ENCODE results near the gene CLK2. TPM values are rescaled to one million over a fixed set of nuclear protein-coding genes. Genes with fewer than 3 reads are reported as not detected.
"Not testable (repeated sequence)": the region's sequence is repeated elsewhere in the genome, so short reads cannot be mapped to it uniquely, and the experiment has no call there.

Gene CLK2
- total and polyA plus RNA-seq, 2 experiments from 2014 or later: 27.2 to 54.6 TPM

DNA sequence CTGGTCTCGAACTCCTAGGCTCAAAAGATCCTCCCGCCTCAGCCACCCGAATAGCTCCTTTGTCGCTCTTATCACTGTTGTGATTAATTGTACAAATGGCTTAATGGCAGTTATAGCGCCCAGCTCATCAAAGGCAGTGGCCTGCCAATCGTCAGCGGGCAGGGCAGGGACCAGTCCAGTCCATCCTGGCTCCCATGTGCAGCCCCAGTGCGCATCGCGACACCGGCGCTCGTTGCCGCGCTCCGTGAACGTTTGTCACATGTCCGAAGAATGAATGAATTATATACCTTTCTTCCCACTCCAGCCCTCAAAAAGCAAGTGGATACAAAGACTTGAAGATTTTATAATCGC is 46.4 kb downstream of the CLK2 start:
- Mint-ChIP-seq H3K27ac (peak overlapping the region; percentile 98), H3K4me1 (peaks cover 32% of the 10 kb centered on the region), H3K4me3 (peak overlapping the region; percentile 83), H3K9me3 (no peaks in the 10 kb centered on the region), H3K36me3 (ENCODE audit: low read depth) (peaks cover 9% of the 10 kb centered on the region; the same call in 1 of the 3 replicates), H3K27me3 (ENCODE audit: insufficient read depth, low read depth, poor library complexity) (peaks cover 26% of the 10 kb centered on the region)
- Histone ChIP-seq H3K27ac (ENCODE audit: low read depth) (peak overlapping the region; percentile 87), H3K27me3 (ENCODE audit: insufficient read depth) (no peaks in the 10 kb centered on the region; the same call in 1 of the 2 replicates), H3K36me3 (ENCODE audit: insufficient read depth) (no peaks in the 10 kb centered on the region; the same call in 1 of the 2 replicates), H3K9me2 (ENCODE audit: insufficient read depth) (no peaks in the 10 kb centered on the region), H3F3A (replicated peaks; ENCODE audit: low read depth) (peaks cover 8% of the 10 kb centered on the region), H3K79me2 (replicated peaks; ENCODE audit: insufficient read depth) (peaks cover 11% of the 10 kb centered on the region), H2AFZ (no peak overlapping the region), H3K4me1 (ENCODE audit: insufficient read depth) (peaks cover 14% of the 10 kb centered on the region), H4K20me1 (replicated peaks; ENCODE audit: insufficient read depth) (peaks cover 6% of the 10 kb centered on the region; the same call in 1 of the 2 replicates), H3K4me2 (peak overlapping the region; percentile 80), H3K4me3 (peak overlapping the region; percentile 75)
- TF ChIP-seq, protein P1, sequence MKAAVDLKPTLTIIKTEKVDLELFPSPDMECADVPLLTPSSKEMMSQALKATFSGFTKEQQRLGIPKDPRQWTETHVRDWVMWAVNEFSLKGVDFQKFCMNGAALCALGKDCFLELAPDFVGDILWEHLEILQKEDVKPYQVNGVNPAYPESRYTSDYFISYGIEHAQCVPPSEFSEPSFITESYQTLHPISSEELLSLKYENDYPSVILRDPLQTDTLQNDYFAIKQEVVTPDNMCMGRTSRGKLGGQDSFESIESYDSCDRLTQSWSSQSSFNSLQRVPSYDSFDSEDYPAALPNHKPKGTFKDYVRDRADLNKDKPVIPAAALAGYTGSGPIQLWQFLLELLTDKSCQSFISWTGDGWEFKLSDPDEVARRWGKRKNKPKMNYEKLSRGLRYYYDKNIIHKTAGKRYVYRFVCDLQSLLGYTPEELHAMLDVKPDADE (IDR thresholded peaks at IDR 0.05): 0 out of 2 replicates have a peak, but pooled peaks have one; percentile 5
- TF ChIP-seq, protein P2, sequence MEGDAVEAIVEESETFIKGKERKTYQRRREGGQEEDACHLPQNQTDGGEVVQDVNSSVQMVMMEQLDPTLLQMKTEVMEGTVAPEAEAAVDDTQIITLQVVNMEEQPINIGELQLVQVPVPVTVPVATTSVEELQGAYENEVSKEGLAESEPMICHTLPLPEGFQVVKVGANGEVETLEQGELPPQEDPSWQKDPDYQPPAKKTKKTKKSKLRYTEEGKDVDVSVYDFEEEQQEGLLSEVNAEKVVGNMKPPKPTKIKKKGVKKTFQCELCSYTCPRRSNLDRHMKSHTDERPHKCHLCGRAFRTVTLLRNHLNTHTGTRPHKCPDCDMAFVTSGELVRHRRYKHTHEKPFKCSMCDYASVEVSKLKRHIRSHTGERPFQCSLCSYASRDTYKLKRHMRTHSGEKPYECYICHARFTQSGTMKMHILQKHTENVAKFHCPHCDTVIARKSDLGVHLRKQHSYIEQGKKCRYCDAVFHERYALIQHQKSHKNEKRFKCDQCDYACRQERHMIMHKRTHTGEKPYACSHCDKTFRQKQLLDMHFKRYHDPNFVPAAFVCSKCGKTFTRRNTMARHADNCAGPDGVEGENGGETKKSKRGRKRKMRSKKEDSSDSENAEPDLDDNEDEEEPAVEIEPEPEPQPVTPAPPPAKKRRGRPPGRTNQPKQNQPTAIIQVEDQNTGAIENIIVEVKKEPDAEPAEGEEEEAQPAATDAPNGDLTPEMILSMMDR (conservative IDR thresholded peaks at IDR 0.05; ENCODE audit: low read depth in 2 of 2): peak in 1 of 2 experiments; percentile 26; a peak in 1 of 4 replicates
- TF ChIP-seq EZH2phosphoT487 (IDR thresholded peaks at IDR 0.05; ENCODE audit: unreplicated experiment): no peak
- peak; percentile 70 for DNase-seq (ENCODE audit: low spot score)
- ATAC-seq: peak; percentile 55

DNA sequence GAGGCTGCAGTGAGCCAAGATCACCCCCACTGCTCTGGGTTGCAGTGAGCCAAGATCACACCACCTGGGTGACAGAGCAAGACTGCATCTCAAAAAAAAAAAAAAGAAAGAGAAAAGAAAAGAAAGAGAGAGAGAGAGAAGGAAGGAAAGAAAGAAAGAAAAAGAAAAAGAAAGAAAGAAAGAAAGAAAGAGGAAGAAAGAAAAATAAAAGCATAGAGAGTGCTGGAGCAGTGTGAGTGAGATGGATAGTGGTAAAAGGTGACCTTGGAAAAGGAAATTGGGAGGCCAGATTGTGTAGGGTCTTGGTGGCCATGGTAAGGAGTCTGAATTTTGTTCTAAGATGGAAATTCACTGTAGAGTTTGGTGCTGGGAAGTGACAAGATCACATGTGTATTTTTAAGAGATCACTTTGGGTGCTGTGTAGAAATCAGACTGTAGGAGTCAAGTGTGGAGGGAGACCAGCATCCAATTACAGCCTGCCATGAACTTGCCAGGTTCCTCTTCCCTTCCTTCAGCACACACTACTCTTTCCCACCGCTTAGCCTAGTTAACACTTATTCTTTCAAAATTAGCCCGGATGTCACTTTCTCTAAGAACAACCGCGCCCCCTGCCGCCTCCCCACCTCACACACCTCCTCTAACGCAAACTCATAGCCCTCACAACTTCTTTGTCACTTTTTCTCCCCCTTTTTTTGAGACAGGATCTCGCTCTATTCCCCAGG is 47.0 kb downstream of the CLK2 start:
- peak overlapping the region; percentile 80 for H3K4me2 ChIP-seq
- TF ChIP-seq, protein P1 (IDR thresholded peaks at IDR 0.05): 0 out of 2 replicates have a peak, but pooled peaks have one; percentile 31
- TF ChIP-seq, protein P2 (conservative IDR thresholded peaks at IDR 0.05; ENCODE audit: low read depth in 2 of 2): peak; percentile 71 to 75
- TF ChIP-seq CREB1 (CRISPR knock-in tag; IDR thresholded peaks at IDR 0.05; ENCODE audit: low read depth): no peak
- Mint-ChIP-seq H3K4me3 (peak overlapping the region; percentile 83), H3K27me3 (ENCODE audit: insufficient read depth, low read depth, poor library complexity) (peaks cover 26% of the 10 kb centered on the region), H3K4me1 (peaks cover 32% of the 10 kb centered on the region), H3K36me3 (ENCODE audit: low read depth) (peaks cover 9% of the 10 kb centered on the region; the same call in 1 of the 3 replicates), H3K27ac (peak overlapping the region; percentile 98), H3K9me3 (no peaks in the 10 kb centered on the region)
- H3K27ac ChIP-seq (ENCODE audit: low read depth): peak overlapping the region; percentile 87
- H3K9me2 ChIP-seq (ENCODE audit: insufficient read depth): no peaks in the 10 kb centered on the region
- peaks cover 14% of the 10 kb centered on the region for H3K4me1 ChIP-seq (ENCODE audit: insufficient read depth)
- H4K20me1 ChIP-seq (replicated peaks; ENCODE audit: insufficient read depth): peaks cover 6% of the 10 kb centered on the region; the same call in 1 of the 2 replicates
- DNase-seq (ENCODE audit: low spot score) (peak; percentile 96), ATAC-seq (peak; percentile 72)
- peaks cover 11% of the 10 kb centered on the region for H3K79me2 ChIP-seq (replicated peaks; ENCODE audit: insufficient read depth)
- H2AFZ ChIP-seq: no peak overlapping the region
- H3K36me3 ChIP-seq (ENCODE audit: insufficient read depth): no peaks in the 10 kb centered on the region; the same call in 1 of the 2 replicates
- H3K4me3 ChIP-seq: peak overlapping the region; percentile 75
- no peaks in the 10 kb centered on the region; the same call in 1 of the 2 replicates for H3K27me3 ChIP-seq (ENCODE audit: insufficient read depth)
- H3F3A ChIP-seq (replicated peaks; ENCODE audit: low read depth): peaks cover 8% of the 10 kb centered on the region

DNA sequence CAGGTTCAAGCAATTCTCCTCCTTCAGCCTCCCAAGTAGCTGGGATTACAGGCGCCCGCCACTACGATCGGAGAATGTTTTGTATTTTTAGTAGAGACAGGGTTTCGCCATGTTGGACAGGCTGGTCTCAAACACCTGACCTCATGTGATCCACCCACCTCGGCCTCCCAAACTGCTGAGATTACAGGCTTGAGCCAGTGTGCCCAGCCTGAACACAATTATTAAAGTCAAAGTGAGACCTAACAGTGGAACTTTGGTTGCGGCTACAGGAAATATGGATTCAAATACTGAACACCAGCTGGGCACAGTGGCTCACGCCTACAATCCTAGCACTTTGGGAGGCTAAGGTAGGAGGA is 47.9 kb downstream of the CLK2 start:
- Histone ChIP-seq H3K4me3 (peak overlapping the region; percentile 75; the same call in 1 of the 2 replicates), H3K4me1 (ENCODE audit: insufficient read depth) (peaks cover 14% of the 10 kb centered on the region), H3K79me2 (replicated peaks; ENCODE audit: insufficient read depth) (peaks cover 11% of the 10 kb centered on the region), H3K4me2 (peak overlapping the region; percentile 80)
- ATAC-seq; H3F3A ChIP-seq (replicated peaks; ENCODE audit: low read depth); H3K36me3 ChIP-seq (ENCODE audit: insufficient read depth); H3K27ac ChIP-seq (ENCODE audit: low read depth); H3K36me3 Mint-ChIP-seq (ENCODE audit: low read depth); H3K9me2 ChIP-seq (ENCODE audit: insufficient read depth); H3K27ac Mint-ChIP-seq; H4K20me1 ChIP-seq (replicated peaks; ENCODE audit: insufficient read depth); DNase-seq (ENCODE audit: low spot score); H3K9me3 Mint-ChIP-seq; H2AFZ ChIP-seq; H3K27me3 ChIP-seq (ENCODE audit: insufficient read depth): not testable (repeated sequence)
- H3K4me3 Mint-ChIP-seq: peak overlapping the region; percentile 83
- peaks cover 26% of the 10 kb centered on the region for H3K27me3 Mint-ChIP-seq (ENCODE audit: insufficient read depth, low read depth, poor library complexity)
- peaks cover 32% of the 10 kb centered on the region for H3K4me1 Mint-ChIP-seq
